ENCODE measurements around the gene RNF181. TPM values are rescaled to one million over a fixed set of nuclear protein-coding genes. Genes with fewer than 3 reads are reported as not detected.

RNF181 gene
- total and polyA plus RNA-seq, 2 of the 13 experiments (the other 11 are each of a cell fraction or from before 2014, with no cell fraction given): 224 to 578 TPM

GRCh38 chr2:85604568-85605339 is 9.2 kb downstream of the RNF181 start (continued):
- TF ChIP-seq ATF7 (IDR thresholded peaks at IDR 0.05) (no peak), ATF7 (CRISPR knock-in tag; IDR thresholded peaks at IDR 0.05) (no peak), ZC3H13 (CRISPR knock-in tag; IDR thresholded peaks at IDR 0.05) (peak; percentile 44; the same call in 1 of the 2 replicates), ZNF282 (IDR thresholded peaks at IDR 0.05; ENCODE audit: partially characterized antibody) (no peak), ZNF318 (CRISPR knock-in tag; IDR thresholded peaks at IDR 0.05) (no peak), POLR2G (IDR thresholded peaks at IDR 0.05; ENCODE audit: low read depth, low read length) (peak; percentile 50; the same call in 1 of the 2 replicates), ZNF572 (CRISPR knock-in tag; IDR thresholded peaks at IDR 0.05) (no peak), HOXA9 (CRISPR knock-in tag; IDR thresholded peaks at IDR 0.05; ENCODE audit: borderline replicate concordance) (no peak), NR2C2 (CRISPR knock-in tag; IDR thresholded peaks at IDR 0.05; ENCODE audit: borderline replicate concordance) (peak; percentile 24; the same call in 1 of the 2 replicates), RBFOX2 (IDR thresholded peaks at IDR 0.05; ENCODE audit: low read depth, low read length) (peak; percentile 47; the same call in 1 of the 2 replicates), MTA1 (CRISPR knock-in tag; IDR thresholded peaks at IDR 0.05; ENCODE audit: borderline replicate concordance) (no peak)
- TF ChIP-seq, protein P1, sequence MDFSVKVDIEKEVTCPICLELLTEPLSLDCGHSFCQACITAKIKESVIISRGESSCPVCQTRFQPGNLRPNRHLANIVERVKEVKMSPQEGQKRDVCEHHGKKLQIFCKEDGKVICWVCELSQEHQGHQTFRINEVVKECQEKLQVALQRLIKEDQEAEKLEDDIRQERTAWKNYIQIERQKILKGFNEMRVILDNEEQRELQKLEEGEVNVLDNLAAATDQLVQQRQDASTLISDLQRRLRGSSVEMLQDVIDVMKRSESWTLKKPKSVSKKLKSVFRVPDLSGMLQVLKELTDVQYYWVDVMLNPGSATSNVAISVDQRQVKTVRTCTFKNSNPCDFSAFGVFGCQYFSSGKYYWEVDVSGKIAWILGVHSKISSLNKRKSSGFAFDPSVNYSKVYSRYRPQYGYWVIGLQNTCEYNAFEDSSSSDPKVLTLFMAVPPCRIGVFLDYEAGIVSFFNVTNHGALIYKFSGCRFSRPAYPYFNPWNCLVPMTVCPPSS (IDR thresholded peaks at IDR 0.05): no peak
